ENCODE data around the gene UBA6.

UBA6 gene

DNA sequence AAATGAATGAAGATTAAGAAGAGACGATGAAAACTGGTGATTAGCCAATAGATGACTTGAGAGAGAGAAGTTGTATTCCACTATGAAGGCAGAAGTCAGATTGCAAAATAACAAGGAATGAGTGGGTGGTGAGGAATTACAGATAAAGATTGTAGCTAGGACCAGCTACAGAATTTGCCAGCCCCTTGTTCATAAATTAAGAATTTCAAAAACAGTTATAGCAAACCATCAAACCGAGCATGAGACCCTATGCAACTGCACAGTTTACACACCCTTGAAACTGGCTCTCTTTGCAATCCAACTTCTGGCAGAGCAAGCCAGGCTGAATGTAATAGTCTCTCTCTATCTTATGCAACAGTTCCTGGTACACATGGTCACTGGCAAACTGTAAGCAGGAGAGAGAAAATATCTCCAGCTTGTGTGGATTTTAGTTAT is 107.2 kb downstream of the UBA6 start:
- TF ChIP-seq, protein P1, sequence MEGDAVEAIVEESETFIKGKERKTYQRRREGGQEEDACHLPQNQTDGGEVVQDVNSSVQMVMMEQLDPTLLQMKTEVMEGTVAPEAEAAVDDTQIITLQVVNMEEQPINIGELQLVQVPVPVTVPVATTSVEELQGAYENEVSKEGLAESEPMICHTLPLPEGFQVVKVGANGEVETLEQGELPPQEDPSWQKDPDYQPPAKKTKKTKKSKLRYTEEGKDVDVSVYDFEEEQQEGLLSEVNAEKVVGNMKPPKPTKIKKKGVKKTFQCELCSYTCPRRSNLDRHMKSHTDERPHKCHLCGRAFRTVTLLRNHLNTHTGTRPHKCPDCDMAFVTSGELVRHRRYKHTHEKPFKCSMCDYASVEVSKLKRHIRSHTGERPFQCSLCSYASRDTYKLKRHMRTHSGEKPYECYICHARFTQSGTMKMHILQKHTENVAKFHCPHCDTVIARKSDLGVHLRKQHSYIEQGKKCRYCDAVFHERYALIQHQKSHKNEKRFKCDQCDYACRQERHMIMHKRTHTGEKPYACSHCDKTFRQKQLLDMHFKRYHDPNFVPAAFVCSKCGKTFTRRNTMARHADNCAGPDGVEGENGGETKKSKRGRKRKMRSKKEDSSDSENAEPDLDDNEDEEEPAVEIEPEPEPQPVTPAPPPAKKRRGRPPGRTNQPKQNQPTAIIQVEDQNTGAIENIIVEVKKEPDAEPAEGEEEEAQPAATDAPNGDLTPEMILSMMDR (IDR thresholded peaks at IDR 0.05; ENCODE audit: low read depth, low read length) = no peak
- Histone ChIP-seq H3K4me1 (no peaks in the 10 kb centered on the region), H3K4me3 (ENCODE audit: low read depth, low read length) (no peak overlapping the region), H3K27me3 (no peaks in the 10 kb centered on the region), H3K9me3 (no peaks in the 10 kb centered on the region), H3K36me3 (no peaks in the 10 kb centered on the region)
- no peak for DNase-seq

GRCh38 chr4:67587156-67587555 is 113.8 kb downstream of the UBA6 start:
- DNase-seq = no peak
- TF ChIP-seq, protein P1 (IDR thresholded peaks at IDR 0.05; ENCODE audit: low read depth, low read length) = no peak
- Histone ChIP-seq H3K4me3 (ENCODE audit: low read depth, low read length) (no peak overlapping the region), H3K9me3 (no peaks in the 10 kb centered on the region), H3K36me3 (no peaks in the 10 kb centered on the region), H3K4me1 (no peaks in the 10 kb centered on the region), H3K27me3 (no peaks in the 10 kb centered on the region; the same call in 1 of the 2 replicates)

DNA sequence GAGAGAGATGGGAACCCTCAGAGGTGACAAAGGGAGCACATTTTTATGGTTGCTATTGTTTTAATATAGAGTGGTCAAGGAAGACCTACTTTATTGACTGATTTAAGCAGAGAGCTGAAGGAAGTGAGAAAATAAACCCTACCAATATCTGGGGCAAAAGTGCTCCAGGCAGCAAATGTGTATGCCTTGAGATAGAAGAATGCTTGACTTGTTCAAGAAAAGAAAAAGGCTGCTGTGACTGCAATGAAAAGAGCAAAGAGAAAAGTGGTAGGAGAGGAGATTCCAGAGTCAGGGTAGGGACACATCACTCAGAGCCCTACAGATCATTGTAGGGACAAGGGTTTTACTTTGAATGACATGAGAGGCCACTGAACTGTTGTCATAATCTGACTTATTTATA is 116.5 kb downstream of the UBA6 start:
- TF ChIP-seq, protein P1 (IDR thresholded peaks at IDR 0.05; ENCODE audit: low read depth, low read length) = no peak
- Histone ChIP-seq H3K4me3 (ENCODE audit: low read depth, low read length) (no peak overlapping the region), H3K27me3 (no peaks in the 10 kb centered on the region; the same call in none of the 2 replicates), H3K9me3 (no peaks in the 10 kb centered on the region), H3K4me1 (no peaks in the 10 kb centered on the region), H3K36me3 (no peaks in the 10 kb centered on the region)
- no peak for DNase-seq

DNA sequence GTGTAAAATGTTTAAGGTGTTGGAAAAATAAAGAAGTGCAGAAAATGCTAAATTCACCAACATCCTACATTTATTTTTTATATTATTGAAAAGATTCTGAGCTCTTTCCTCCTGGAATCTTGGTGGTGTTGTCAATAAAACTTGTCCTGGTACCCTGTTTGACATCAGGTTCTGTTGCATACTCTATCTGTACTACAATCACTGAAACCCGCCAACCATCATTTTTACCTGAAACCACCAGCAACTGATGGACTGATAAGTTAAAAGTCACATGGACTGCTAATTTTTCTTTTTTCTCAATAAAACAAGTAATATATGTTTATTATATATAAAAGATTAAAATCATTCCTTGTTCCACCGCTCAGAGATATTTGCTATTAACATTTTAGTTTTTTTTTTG is 119.0 kb downstream of the UBA6 start:
- no peak overlapping the region for H3K4me3 ChIP-seq (ENCODE audit: low read depth, low read length)
- no peaks in the 10 kb centered on the region; the same call in none of the 2 replicates for H3K27me3 ChIP-seq
- no peak for DNase-seq
- no peaks in the 10 kb centered on the region for H3K4me1 ChIP-seq
- TF ChIP-seq, protein P1 (IDR thresholded peaks at IDR 0.05; ENCODE audit: low read depth, low read length) = no peak
- H3K9me3 ChIP-seq = no peaks in the 10 kb centered on the region
- H3K36me3 ChIP-seq = no peaks in the 10 kb centered on the region

DNA sequence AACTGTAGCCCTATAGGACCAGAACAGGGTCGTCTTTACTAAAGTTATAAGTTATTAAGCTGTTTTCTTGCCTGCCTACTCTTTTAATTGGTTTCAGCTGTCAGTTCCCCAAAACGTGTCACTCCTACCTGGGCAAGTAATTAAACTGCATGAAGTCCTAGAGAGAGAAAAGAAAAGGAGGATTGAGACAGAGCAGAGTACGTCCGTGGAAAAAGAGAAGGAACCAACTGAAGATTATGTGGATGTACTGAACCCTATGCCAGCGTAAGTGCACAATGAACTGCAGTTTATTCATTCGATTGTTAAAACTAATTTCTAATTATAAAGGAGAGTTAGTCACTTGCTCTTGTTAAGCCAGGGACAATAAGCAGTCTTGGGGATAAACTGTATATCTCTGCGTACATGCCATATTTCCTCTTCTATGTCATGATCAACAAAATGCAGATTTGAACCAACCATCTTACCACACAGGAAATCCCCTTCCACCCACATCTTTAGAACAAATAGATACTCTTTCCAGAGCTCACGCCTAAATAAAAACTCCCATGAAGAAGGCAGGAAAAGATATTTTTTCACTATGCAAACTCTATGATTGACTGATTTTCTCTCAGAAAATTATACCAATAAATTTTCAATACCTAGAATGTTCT is 119.6 kb downstream of the UBA6 start:
- no peak overlapping the region for H3K4me3 ChIP-seq (ENCODE audit: low read depth, low read length)

DNA sequence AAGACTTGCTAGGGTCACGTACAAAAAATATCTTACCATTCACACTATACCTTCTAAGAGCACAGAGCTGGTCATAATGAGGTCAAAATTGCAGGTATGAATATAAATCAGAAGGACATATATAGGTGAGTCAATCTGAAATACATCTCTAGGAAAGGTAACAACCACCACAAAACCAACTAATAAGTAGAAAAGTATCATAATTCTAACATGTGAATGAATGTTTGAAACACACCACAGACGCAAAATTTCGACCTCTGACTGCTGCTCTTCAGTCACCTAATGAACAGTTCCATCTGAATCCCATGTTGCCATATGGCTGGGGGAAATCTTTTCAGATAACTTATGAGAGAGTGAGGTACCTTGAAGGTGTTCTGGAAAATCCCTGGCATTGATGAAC is 120.4 kb downstream of the UBA6 start:
- H3K27me3 ChIP-seq = no peaks in the 10 kb centered on the region; the same call in none of the 2 replicates
- H3K9me3 ChIP-seq = no peaks in the 10 kb centered on the region
- no peak overlapping the region for H3K4me3 ChIP-seq (ENCODE audit: low read depth, low read length)
- H3K4me1 ChIP-seq = no peaks in the 10 kb centered on the region
- TF ChIP-seq, protein P1 (IDR thresholded peaks at IDR 0.05; ENCODE audit: low read depth, low read length) = no peak
- no peak for DNase-seq
- no peaks in the 10 kb centered on the region for H3K36me3 ChIP-seq

More for the DNA sequence above, 119.6 kb downstream of the UBA6 start:
- Histone ChIP-seq H3K4me1 (no peaks in the 10 kb centered on the region), H3K27me3 (no peaks in the 10 kb centered on the region; the same call in none of the 2 replicates), H3K9me3 (no peaks in the 10 kb centered on the region), H3K36me3 (no peaks in the 10 kb centered on the region)
- no peak for DNase-seq
- TF ChIP-seq, protein P1 (IDR thresholded peaks at IDR 0.05; ENCODE audit: low read depth, low read length) = no peak

All from BE2C (cell line).